GM23248 (cell line): Measurements from ENCODE around the gene C5orf47. TPM values are rescaled to one million over a fixed set of nuclear protein-coding genes. Genes with fewer than 3 reads are reported as not detected.

Experiments
- DNase-seq: peaks from one replicate; pipeline ENCODE4 v3.0.0-alpha.2; 2015
- H2AFZ ChIP-seq: fragments of 200-600 bp; sonication (generic); 2 replicates; pipeline ENCODE4 v1.6.1; 2016; ENCODE audit warnings: antibody characterized with exemption
- H3F3A ChIP-seq: fragments of 200-600 bp; sonication (generic); 2 replicates; pipeline ENCODE4 v1.6.1; 2016; ENCODE audit warnings: mild to moderate bottlenecking, antibody characterized with exemption, mixed run types; ENCODE audit not compliant: insufficient read depth
- H3K27ac ChIP-seq: fragments of 200-600 bp; sonication (generic); 2 replicates; pipeline ENCODE4 v1.5.1; 2016; ENCODE audit warnings: mild to moderate bottlenecking
- H3K27me3 ChIP-seq: fragments of 200-600 bp; sonication (generic); replicated peaks from 2 replicates; pipeline ENCODE4 v1.6.1; 2016; ENCODE audit warnings: mild to moderate bottlenecking; ENCODE audit not compliant: insufficient read depth
- H3K36me3 ChIP-seq: fragments of 200-600 bp; sonication (generic); 2 replicates; pipeline ENCODE4 v1.6.1; 2016; ENCODE audit warnings: low read depth, mild to moderate bottlenecking
- H3K4me1 ChIP-seq: fragments of 200-600 bp; sonication (generic); 2 replicates; pipeline ENCODE4 v1.6.1; 2016; ENCODE audit warnings: mild to moderate bottlenecking; ENCODE audit not compliant: insufficient read depth
- H3K4me2 ChIP-seq: fragments of 200-600 bp; sonication (generic); one replicate; pipeline ENCODE4 v1.6.1; 2016; ENCODE audit warnings: mild to moderate bottlenecking; ENCODE audit not compliant: unreplicated experiment
- H3K4me3 ChIP-seq: fragments of 200-600 bp; sonication (generic); 2 replicates; pipeline ENCODE4 v1.5.1; 2016; ENCODE audit warnings: mild to moderate bottlenecking
- H3K79me2 ChIP-seq: fragments of 200-600 bp; sonication (generic); 2 replicates; pipeline ENCODE4 v1.6.1; 2016; ENCODE audit warnings: mild to moderate bottlenecking; ENCODE audit not compliant: insufficient read depth
- H3K9ac ChIP-seq: fragments of 200-600 bp; sonication (generic); 2 replicates; pipeline ENCODE4 v1.6.1; 2016; ENCODE audit warnings: mild to moderate bottlenecking
- H3K9me2 ChIP-seq: fragments of 200-600 bp; sonication (generic); 2 replicates; pipeline ENCODE4 v1.6.1; 2016; ENCODE audit warnings: mixed run types, mild to moderate bottlenecking, moderate library complexity; ENCODE audit not compliant: insufficient read depth
- H3K9me3 ChIP-seq: fragments of 200-600 bp; sonication (generic); one replicate; pipeline ENCODE4 v1.6.1; 2017; ENCODE audit warnings: low read depth
- H4K20me1 ChIP-seq: fragments of 200-600 bp; sonication (generic); 2 replicates; pipeline ENCODE4 v1.6.0; 2016; ENCODE audit not compliant: insufficient read depth
- EZH2 ChIP-seq: fragments of 200-600 bp; sonication (generic); IDR thresholded peaks from 2 replicates; pipeline ENCODE4 v1.6.1; 2018; ENCODE audit warnings: antibody characterized with exemption, mild to moderate bottlenecking; ENCODE audit not compliant: insufficient read depth, poor library complexity, severe bottlenecking
- EZH2phosphoT487 ChIP-seq: fragments of 200-600 bp; sonication (generic); IDR thresholded peaks from 2 replicates; pipeline ENCODE4 v1.6.1; 2018; ENCODE audit warnings: antibody characterized with exemption, moderate library complexity, mild to moderate bottlenecking, low read depth; ENCODE audit not compliant: insufficient read depth
- WGBS, 2 experiments: methylation state at CpG; one replicate each; pipeline ENCODE4 v1.1.6; 2015 to 2017; ENCODE audit warnings: low lambda C conversion rate in 2 of 2, low coverage in 1 of 2; ENCODE audit errors: missing lambda C conversion rate in 2 of 2; 5-methylcytosine and 5-hydroxymethylcytosine counted together
- in situ Hi-C: fragments of 300-500 bp; cut with MboI; formaldehyde crosslinking; loops from 2 replicates; pipeline ENCODE4 v1.15.0; 2020
- polyA plus RNA-seq: library from polyadenylated mRNA; unstranded; fragments of >200 nt; fragmentation: Nextera tagmentation; extraction: Ambion mirVana; gene quantifications from 2 replicates; pipeline ENCODE4 v1.2.1, GENCODE V29; 2016
- total RNA-seq: library from RNA; depleted of rRNA; stranded (reverse); fragments of >200 nt; shearing (Covaris generic); gene quantifications from 2 replicates; pipeline ENCODE4 v1.2.3, GENCODE V29; 2014; rRNA removed

Gene C5orf47
- total RNA-seq (not detected in 2 replicates), polyA plus RNA-seq (not detected in 2 replicates)

DNA sequence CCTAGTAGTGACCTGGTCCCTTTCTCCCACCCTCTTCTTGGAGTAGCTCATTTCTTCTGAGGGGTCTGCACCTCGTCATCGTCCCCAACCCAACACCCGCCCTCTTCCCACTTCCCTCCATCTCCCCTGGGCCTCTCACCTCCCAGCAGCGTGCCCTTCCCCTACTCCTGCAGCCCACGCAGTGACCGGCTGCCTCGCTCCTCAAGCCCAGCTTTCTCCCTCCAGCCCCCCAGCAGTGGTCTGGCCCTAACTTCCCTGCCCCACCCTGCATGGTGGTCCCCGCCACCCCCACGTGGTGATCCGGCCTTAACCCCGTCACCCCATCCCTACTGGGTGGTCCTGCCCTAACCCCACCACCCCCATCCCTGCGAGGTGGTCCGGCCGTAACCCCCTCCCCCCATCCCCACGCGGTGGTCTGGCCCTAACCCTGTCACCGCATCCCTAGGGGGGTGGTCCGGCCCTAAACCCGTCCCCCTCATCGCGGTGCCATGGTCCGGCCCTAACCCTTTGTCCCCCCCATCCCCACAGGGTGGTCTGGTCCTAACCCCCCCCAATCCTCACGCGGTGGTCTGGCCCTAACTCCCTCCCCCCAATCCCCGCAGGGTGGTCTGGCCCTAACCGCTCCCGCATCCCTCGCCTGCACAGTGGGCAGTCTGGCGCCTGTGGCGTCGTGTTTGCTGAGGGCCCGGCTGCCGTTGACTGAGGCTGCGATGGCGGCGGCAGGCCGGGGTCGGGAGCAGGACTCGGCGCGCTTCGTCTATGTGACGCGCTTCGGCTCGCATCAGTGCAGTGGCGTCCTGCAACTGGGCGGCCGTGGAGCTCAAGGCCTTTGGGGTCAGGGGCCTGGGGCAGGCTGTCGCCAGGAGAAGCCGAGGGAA lies at the start of gene C5orf47:
Gene C5orf47 (plus strand): TSS at position 617 of the 878 bp plus-strand sequence. CDS start 94 bp downstream, at position 711.
- WGBS, 2 experiments, result 83 to 88% methylated on average over 26 to 51 of the region's 51 CpGs
- no peak for TF ChIP-seq EZH2
- TF ChIP-seq EZH2phosphoT487, result no peak
- no peaks in the 10 kb centered on the region for H3K9me3 ChIP-seq
- H3K9ac ChIP-seq, result no peak within 1 kb of the TSS
- H3K27me3 ChIP-seq, result no peaks in the 10 kb centered on the region
- no peak within 1 kb of the TSS for H3K4me3 ChIP-seq
- no peaks in the 10 kb centered on the region for H3K79me2 ChIP-seq
- H3K27ac ChIP-seq, result no peak within 1 kb of the TSS
- no peak within 1 kb of the TSS for H3K4me2 ChIP-seq
- no peak for DNase-seq
- no peaks in the 10 kb centered on the region for H3F3A ChIP-seq
- H2AFZ ChIP-seq, result no peak within 1 kb of the TSS
- no peaks in the 10 kb centered on the region for H3K4me1 ChIP-seq
- no peaks in the 10 kb centered on the region for H4K20me1 ChIP-seq
- no peaks in the 10 kb centered on the region for H3K9me2 ChIP-seq
- in situ Hi-C loops, result no loop called here
- H3K36me3 ChIP-seq, result no peaks in the 10 kb centered on the region

- in situ Hi-C loops, result no loop called here
- 57 to 65% methylated on average over 2 of the region's 2 CpGs for WGBS, 2 experiments
Measured at GRCh38 chr5:173940269-173940668, 48.7 kb upstream of the C5orf47 start.

DNA sequence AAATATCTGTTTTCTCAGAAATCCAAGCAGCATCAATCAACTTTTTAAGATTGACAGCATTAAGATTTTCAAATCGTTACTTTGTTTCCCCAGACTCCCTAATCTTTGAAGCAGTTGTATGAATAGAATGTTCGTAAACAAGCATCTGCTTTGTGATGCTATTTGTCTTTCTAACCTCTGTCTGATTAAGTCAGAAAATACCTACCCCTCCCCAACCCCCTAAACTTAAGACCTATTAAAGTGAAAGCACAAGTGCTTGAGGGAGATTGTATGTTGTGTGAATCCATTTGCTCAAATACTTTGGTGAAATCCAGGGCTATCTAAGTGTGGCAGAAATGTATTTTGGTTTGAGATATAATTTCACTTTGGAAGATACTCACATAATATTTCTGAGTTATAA lies 47.9 kb upstream of the C5orf47 start:
- WGBS, 2 experiments, result 100% methylated on average over 2 of the region's 2 CpGs
- Histone ChIP-seq H3K27me3 (no peaks in the 10 kb centered on the region), H3K4me2 (no peak overlapping the region), H3K79me2 (peaks cover 64% of the 10 kb centered on the region), H3K27ac (no peak overlapping the region), H3K9ac (no peak overlapping the region), H3K9me2 (no peaks in the 10 kb centered on the region), H2AFZ (no peak overlapping the region), H3F3A (no peaks in the 10 kb centered on the region), H3K4me1 (peaks cover 4% of the 10 kb centered on the region; the same call in 1 of the 2 replicates), H3K36me3 (0 out of 2 replicates have a peak, but pooled peaks cover 11% of the 10 kb centered on the region), H4K20me1 (no peaks in the 10 kb centered on the region), H3K9me3 (no peaks in the 10 kb centered on the region), H3K4me3 (no peak overlapping the region)
- in situ Hi-C loops, result no loop called here
- no peak for TF ChIP-seq EZH2phosphoT487
- TF ChIP-seq EZH2, result no peak
- DNase-seq, result no peak

More at GRCh38 chr5:173940269-173940668, 48.7 kb upstream of the C5orf47 start:
- Histone ChIP-seq H2AFZ (no peak overlapping the region), H3K9me3 (no peaks in the 10 kb centered on the region), H3K4me1 (peaks cover 4% of the 10 kb centered on the region; the same call in 1 of the 2 replicates), H3K79me2 (peaks cover 72% of the 10 kb centered on the region), H4K20me1 (no peaks in the 10 kb centered on the region), H3K27me3 (no peaks in the 10 kb centered on the region), H3K9me2 (no peaks in the 10 kb centered on the region), H3K36me3 (0 out of 2 replicates have a peak, but pooled peaks cover 4% of the 10 kb centered on the region), H3K4me3 (no peak overlapping the region), H3F3A (no peaks in the 10 kb centered on the region), H3K9ac (no peak overlapping the region), H3K4me2 (no peak overlapping the region), H3K27ac (no peak overlapping the region)
- DNase-seq, result no peak
- TF ChIP-seq EZH2phosphoT487 (no peak), EZH2 (no peak)

DNA sequence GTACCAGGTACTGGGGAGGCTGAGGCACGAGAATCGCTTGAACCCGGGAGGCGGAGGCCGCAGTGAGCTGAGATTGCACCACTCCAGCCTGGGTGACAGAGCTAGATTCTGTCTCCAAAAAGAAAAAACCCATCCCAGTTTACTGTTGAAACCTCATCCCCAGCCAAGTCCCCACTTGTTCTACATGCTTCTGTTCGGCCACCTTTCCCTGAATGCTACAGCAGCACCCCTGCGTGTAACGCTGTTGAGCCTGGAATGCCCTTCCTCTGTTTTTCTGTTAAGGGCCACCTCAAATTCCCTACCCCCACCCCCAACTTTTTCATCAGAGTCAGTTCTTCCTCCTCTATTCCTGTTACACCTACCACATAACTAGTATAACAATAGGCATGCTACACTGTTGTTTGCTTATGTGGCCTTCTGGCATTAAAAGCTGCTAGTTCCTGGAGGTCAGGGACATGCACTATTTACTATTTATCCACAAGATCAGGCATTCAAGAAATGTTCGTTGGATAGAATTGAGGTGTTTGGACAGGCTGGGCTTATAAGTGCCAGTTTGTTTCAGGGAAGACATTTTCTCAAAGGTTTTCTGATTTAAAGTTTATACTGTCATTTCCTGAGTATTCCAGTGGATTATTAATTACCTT lies 47.1 kb upstream of the C5orf47 start:
- in situ Hi-C loops, result no loop called here
- H4K20me1 ChIP-seq, result no peaks in the 10 kb centered on the region
- TF ChIP-seq EZH2phosphoT487 (no peak), EZH2 (no peak)

More for the DNA sequence above, 47.1 kb upstream of the C5orf47 start:
- Histone ChIP-seq H3K27me3 (no peaks in the 10 kb centered on the region), H3K4me3 (no peak overlapping the region), H3K9me2 (no peaks in the 10 kb centered on the region), H2AFZ (no peak overlapping the region), H3K9ac (no peak overlapping the region), H3K4me1 (peaks cover 4% of the 10 kb centered on the region; the same call in 1 of the 2 replicates), H3K9me3 (no peaks in the 10 kb centered on the region), H3K36me3 (0 out of 2 replicates have a peak, but pooled peaks cover 15% of the 10 kb centered on the region), H3K27ac (no peak overlapping the region), H3K79me2 (peaks cover 56% of the 10 kb centered on the region), H3F3A (no peaks in the 10 kb centered on the region), H3K4me2 (no peak overlapping the region)
- no peak for DNase-seq
- WGBS, 2 experiments, result 86 to 87% methylated on average over 9 of the region's 9 CpGs
